Activated B cell treated with CpG ODN at 0.5 μM for 24 hours (primary cell): Measurements from ENCODE around the gene SENP5. TPM values are rescaled to one million over a fixed set of nuclear protein-coding genes. Genes with fewer than 3 reads are reported as not detected.

Source experiments
- ATAC-seq: fragments of 200-7000 bp; cut with Tn5 transposase; one replicate; pipeline ENCODE4 v1.10.0; 2021; ENCODE audit warnings: low read depth, mild to moderate bottlenecking, moderate library complexity
- CTCF ChIA-PET: fragments of 350-600 bp; sonication (Branson Sonifier 250); formaldehyde crosslinking; loops from one replicate; lab custom pipeline; 2021; ENCODE audit warnings: antibody characterized with exemption; lab: Charles Lee
- POLR2A ChIA-PET: fragments of 350-600 bp; sonication (Branson Sonifier 250); formaldehyde crosslinking; loops from one replicate; lab custom pipeline; 2021; ENCODE audit warnings: antibody characterized with exemption; lab: Charles Lee
- DNase-seq: peaks from one replicate; pipeline ENCODE4 v3.0.0; 2022
- H3K27ac Mint-ChIP-seq: one replicate; pipeline ENCODE4 v1.8.0; 2020; ENCODE audit warnings: mixed read lengths
- H3K27me3 Mint-ChIP-seq: one replicate; pipeline ENCODE4 v1.8.0; 2021; ENCODE audit warnings: mixed read lengths
- H3K36me3 Mint-ChIP-seq: one replicate; pipeline ENCODE4 v1.8.0; 2021; ENCODE audit warnings: low read depth, mixed read lengths
- H3K4me1 Mint-ChIP-seq: one replicate; pipeline ENCODE4 v1.8.0; 2021; ENCODE audit warnings: mixed read lengths
- H3K4me3 Mint-ChIP-seq: one replicate; pipeline ENCODE4 v1.8.0; 2020; ENCODE audit warnings: mild to moderate bottlenecking, mixed read lengths
- H3K9me3 Mint-ChIP-seq: one replicate; pipeline ENCODE4 v1.8.0; 2020; ENCODE audit warnings: mixed read lengths
- intact Hi-C: fragments of 100-400 bp; cut with micrococcal nuclease; formaldehyde crosslinking; loops from one replicate; pipeline ENCODE4 v1.15.1; 2024
- total RNA-seq: library from RNA; stranded (reverse); gene quantifications from 2 replicates; pipeline ENCODE4 v1.2.3, GENCODE V29; 2022
- TF ChIP-seq, protein P1 (sequence below): fragments of 200-600 bp; IDR thresholded peaks from one replicate; pipeline ENCODE4 v1.8.0; 2022; ENCODE audit warnings: antibody characterized with exemption, mild to moderate bottlenecking

Gene SENP5
- total RNA-seq, 1 donor from 2014 or later: 45.2 TPM

GRCh38 chr3:196896229-196896628 lies 28.5 kb downstream of the SENP5 start:
- ATAC-seq (no peak), DNase-seq (no peak)
- ChIA-PET POLR2A (no interaction called here), CTCF (no interaction called here)
- TF ChIP-seq, protein P1, sequence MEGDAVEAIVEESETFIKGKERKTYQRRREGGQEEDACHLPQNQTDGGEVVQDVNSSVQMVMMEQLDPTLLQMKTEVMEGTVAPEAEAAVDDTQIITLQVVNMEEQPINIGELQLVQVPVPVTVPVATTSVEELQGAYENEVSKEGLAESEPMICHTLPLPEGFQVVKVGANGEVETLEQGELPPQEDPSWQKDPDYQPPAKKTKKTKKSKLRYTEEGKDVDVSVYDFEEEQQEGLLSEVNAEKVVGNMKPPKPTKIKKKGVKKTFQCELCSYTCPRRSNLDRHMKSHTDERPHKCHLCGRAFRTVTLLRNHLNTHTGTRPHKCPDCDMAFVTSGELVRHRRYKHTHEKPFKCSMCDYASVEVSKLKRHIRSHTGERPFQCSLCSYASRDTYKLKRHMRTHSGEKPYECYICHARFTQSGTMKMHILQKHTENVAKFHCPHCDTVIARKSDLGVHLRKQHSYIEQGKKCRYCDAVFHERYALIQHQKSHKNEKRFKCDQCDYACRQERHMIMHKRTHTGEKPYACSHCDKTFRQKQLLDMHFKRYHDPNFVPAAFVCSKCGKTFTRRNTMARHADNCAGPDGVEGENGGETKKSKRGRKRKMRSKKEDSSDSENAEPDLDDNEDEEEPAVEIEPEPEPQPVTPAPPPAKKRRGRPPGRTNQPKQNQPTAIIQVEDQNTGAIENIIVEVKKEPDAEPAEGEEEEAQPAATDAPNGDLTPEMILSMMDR: no peak
- no peak overlapping the region for H3K27ac Mint-ChIP-seq
- intact Hi-C loops: no loop called here
- peaks cover 36% of the 10 kb centered on the region for H3K36me3 Mint-ChIP-seq
- H3K27me3 Mint-ChIP-seq: no peaks in the 10 kb centered on the region
- H3K9me3 Mint-ChIP-seq: no peaks in the 10 kb centered on the region
- peaks cover under 1% of the 10 kb centered on the region for H3K4me1 Mint-ChIP-seq
- H3K4me3 Mint-ChIP-seq: no peak overlapping the region

- H3K36me3 Mint-ChIP-seq: peaks cover 62% of the 10 kb centered on the region
- H3K9me3 Mint-ChIP-seq: no peaks in the 10 kb centered on the region
- ChIA-PET CTCF (no interaction called here), POLR2A (no interaction called here)
- H3K4me1 Mint-ChIP-seq: no peaks in the 10 kb centered on the region
- TF ChIP-seq, protein P1: no peak
- no peak overlapping the region for H3K4me3 Mint-ChIP-seq
- no peak for ATAC-seq
- intact Hi-C loops: no loop called here
- no peaks in the 10 kb centered on the region for H3K27me3 Mint-ChIP-seq
- H3K27ac Mint-ChIP-seq: no peak overlapping the region
- DNase-seq: no peak
Measured at GRCh38 chr3:196901768-196902167, 34.0 kb downstream of the SENP5 start.

- no peaks in the 10 kb centered on the region for H3K9me3 Mint-ChIP-seq
- no peaks in the 10 kb centered on the region for H3K4me1 Mint-ChIP-seq
- no peak for DNase-seq
- no peaks in the 10 kb centered on the region for H3K27me3 Mint-ChIP-seq
- H3K36me3 Mint-ChIP-seq: peaks cover 67% of the 10 kb centered on the region
- ChIA-PET CTCF (no interaction called here), POLR2A (interaction anchor here (0.8 kb wide), 1 partner anchor 40 kb away, joined by 4 read pairs; the partner anchor contains the start of gene NCBP2)
- no peak overlapping the region for H3K27ac Mint-ChIP-seq
- TF ChIP-seq, protein P1: no peak
- intact Hi-C loops: no loop called here
- ATAC-seq: no peak
- no peak overlapping the region for H3K4me3 Mint-ChIP-seq
Measured at GRCh38 chr3:196902296-196902695, 34.6 kb downstream of the SENP5 start.

- H3K4me3 Mint-ChIP-seq: no peak overlapping the region
- no peak overlapping the region for H3K27ac Mint-ChIP-seq
- ChIA-PET CTCF (no interaction called here), POLR2A (no interaction called here)
- H3K27me3 Mint-ChIP-seq: no peaks in the 10 kb centered on the region
- H3K9me3 Mint-ChIP-seq: no peaks in the 10 kb centered on the region
- peaks cover 75% of the 10 kb centered on the region for H3K36me3 Mint-ChIP-seq
- intact Hi-C loops: no loop called here
- TF ChIP-seq, protein P1: no peak
- H3K4me1 Mint-ChIP-seq: no peaks in the 10 kb centered on the region
- ATAC-seq (no peak), DNase-seq (no peak)
Measured at GRCh38 chr3:196903740-196904139, 36.0 kb downstream of the SENP5 start.

GRCh38 chr3:196914866-196915265 lies 47.1 kb downstream of the SENP5 start:
- Mint-ChIP-seq H3K36me3 (peaks cover 50% of the 10 kb centered on the region), H3K27ac (no peak overlapping the region), H3K9me3 (peaks cover 8% of the 10 kb centered on the region), H3K4me1 (peaks cover 2% of the 10 kb centered on the region), H3K27me3 (no peaks in the 10 kb centered on the region), H3K4me3 (no peak overlapping the region)
- intact Hi-C loops: no loop called here
- DNase-seq (no peak), ATAC-seq (no peak)
- ChIA-PET POLR2A (no interaction called here), CTCF (no interaction called here)
- TF ChIP-seq, protein P1: no peak
